T-helper 2 cell treated with Interferon-gamma antibody and Interleukin-4, amounts not matched to agents 5 μg/mL and 100 μg/mL, for 36 hours (primary cell): ENCODE measurements around the gene IL1RAPL2.
"Not testable (repeated sequence)": the region's sequence is repeated elsewhere in the genome, so short reads cannot be mapped to it uniquely, and the experiment has no call there.

Source experiments
- DNase-seq: peaks from one replicate; pipeline ENCODE4 v3.0.0; 2021; ENCODE audit warnings: low spot score
- H3K27ac Mint-ChIP-seq: one replicate; pipeline ENCODE4 v1.8.0; 2021; ENCODE audit warnings: mild to moderate bottlenecking, mixed read lengths
- H3K27me3 Mint-ChIP-seq: one replicate; pipeline ENCODE4 v1.8.0; 2021; ENCODE audit warnings: low read depth, mixed read lengths
- H3K36me3 Mint-ChIP-seq: one replicate; pipeline ENCODE4 v1.8.0; 2021; ENCODE audit warnings: low read depth, mixed read lengths
- H3K4me1 Mint-ChIP-seq: one replicate; pipeline ENCODE4 v1.8.0; 2021; ENCODE audit warnings: low read depth, mixed read lengths
- H3K4me3 Mint-ChIP-seq: one replicate; pipeline ENCODE4 v1.8.0; 2022; ENCODE audit warnings: mild to moderate bottlenecking, moderate library complexity, mixed read lengths
- H3K9me3 Mint-ChIP-seq: one replicate; pipeline ENCODE4 v1.8.0; 2021; ENCODE audit warnings: mixed read lengths

Gene IL1RAPL2

GRCh38 chrX:105775679-105776078, 1209.7 kb downstream of the IL1RAPL2 start:
- no peak overlapping the region for H3K27ac Mint-ChIP-seq
- no peaks in the 10 kb centered on the region for H3K27me3 Mint-ChIP-seq
- no peak overlapping the region for H3K4me3 Mint-ChIP-seq

DNA sequence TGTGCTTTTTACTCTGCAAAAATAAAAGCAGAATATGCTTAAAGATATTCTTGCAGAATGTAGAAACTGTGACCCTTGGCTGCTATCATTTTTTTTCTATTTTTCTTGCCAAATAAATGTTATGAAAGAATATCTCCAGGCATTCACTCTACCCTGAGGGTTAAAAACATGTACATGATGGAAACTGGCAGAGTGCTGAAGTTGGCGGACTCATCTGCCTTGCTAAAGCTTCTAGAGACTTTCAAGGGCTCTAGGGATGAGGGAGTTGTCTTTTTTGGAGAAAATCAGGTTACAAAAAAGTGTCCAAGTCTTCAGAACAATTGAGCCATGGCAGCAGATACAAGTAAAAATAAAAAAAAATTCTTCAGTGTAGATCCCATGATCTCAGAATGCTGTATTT, 1215.8 kb downstream of the IL1RAPL2 start:
- H3K27ac Mint-ChIP-seq = no peak overlapping the region
- no peaks in the 10 kb centered on the region for H3K9me3 Mint-ChIP-seq
- no peak for DNase-seq
- no peaks in the 10 kb centered on the region for H3K27me3 Mint-ChIP-seq
- H3K4me1 Mint-ChIP-seq = no peaks in the 10 kb centered on the region
- H3K4me3 Mint-ChIP-seq = no peak overlapping the region
- no peaks in the 10 kb centered on the region for H3K36me3 Mint-ChIP-seq

More at GRCh38 chrX:105775679-105776078, 1209.7 kb downstream of the IL1RAPL2 start:
- DNase-seq = no peak
- Mint-ChIP-seq H3K9me3 (no peaks in the 10 kb centered on the region), H3K4me1 (no peaks in the 10 kb centered on the region), H3K36me3 (no peaks in the 10 kb centered on the region)

DNA sequence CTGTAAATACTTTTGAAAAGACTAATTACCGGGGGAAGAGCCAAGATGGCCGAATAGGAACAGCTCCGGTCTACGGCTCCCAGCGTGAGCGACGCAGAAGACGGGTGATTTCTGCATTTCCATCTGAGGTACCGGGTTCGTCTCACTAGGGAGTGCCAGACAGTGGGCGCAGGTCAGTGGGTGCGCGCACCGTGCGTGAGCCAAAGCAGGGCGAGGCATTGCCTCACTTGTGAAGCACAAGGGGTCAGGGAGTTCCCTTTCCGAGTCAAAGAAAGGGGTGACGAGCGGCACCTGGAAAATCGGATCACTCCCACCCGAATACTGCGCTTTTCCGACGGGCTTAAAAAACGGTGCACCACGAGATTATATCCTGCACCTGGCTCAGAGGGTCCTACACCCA, 1230.9 kb downstream of the IL1RAPL2 start:
- DNase-seq, H3K27ac Mint-ChIP-seq, H3K9me3 Mint-ChIP-seq, H3K27me3 Mint-ChIP-seq, H3K4me1 Mint-ChIP-seq, H3K36me3 Mint-ChIP-seq, H3K4me3 Mint-ChIP-seq: not testable (repeated sequence)

- no peaks in the 10 kb centered on the region for H3K4me1 Mint-ChIP-seq
- H3K9me3 Mint-ChIP-seq = no peaks in the 10 kb centered on the region
- H3K27me3 Mint-ChIP-seq = no peaks in the 10 kb centered on the region
- H3K4me3 Mint-ChIP-seq = no peak overlapping the region
- H3K36me3 Mint-ChIP-seq = no peaks in the 10 kb centered on the region
- DNase-seq = no peak
- no peak overlapping the region for H3K27ac Mint-ChIP-seq
These were observed 1237.9 kb downstream of the IL1RAPL2 start for GRCh38 chrX:105803891-105804290.

- not testable (repeated sequence) for H3K27me3 Mint-ChIP-seq, H3K36me3 Mint-ChIP-seq, H3K4me1 Mint-ChIP-seq, H3K9me3 Mint-ChIP-seq, DNase-seq, H3K27ac Mint-ChIP-seq, H3K4me3 Mint-ChIP-seq
These were observed 1239.7 kb downstream of the IL1RAPL2 start for GRCh38 chrX:105805655-105806054.

DNA sequence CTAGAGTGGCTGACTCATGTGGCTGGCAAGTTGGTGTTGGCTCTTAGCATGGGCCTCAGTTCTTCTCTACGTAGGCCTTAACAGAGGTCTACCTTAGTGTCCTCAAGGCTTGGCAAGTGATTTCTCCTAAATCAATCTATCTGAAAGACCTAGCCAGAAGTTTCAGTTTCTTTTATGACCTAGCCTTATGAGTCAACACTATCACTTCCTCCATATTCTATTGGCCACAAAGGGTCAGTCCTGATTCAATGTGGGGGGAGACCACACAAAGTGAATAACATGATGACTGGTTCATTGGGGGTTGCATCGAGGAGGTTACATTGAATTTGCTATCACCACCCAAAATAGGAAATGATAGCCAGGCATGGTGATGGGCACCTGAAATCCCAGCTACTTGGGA, 1250.5 kb downstream of the IL1RAPL2 start:
- DNase-seq = no peak
- H3K4me1 Mint-ChIP-seq = no peaks in the 10 kb centered on the region
- no peaks in the 10 kb centered on the region for H3K36me3 Mint-ChIP-seq
- H3K27me3 Mint-ChIP-seq = peaks cover 10% of the 10 kb centered on the region
- no peak overlapping the region for H3K4me3 Mint-ChIP-seq
- no peak overlapping the region for H3K27ac Mint-ChIP-seq
- H3K9me3 Mint-ChIP-seq = no peaks in the 10 kb centered on the region
